ENCODE data around the gene ATOSB. TPM values are rescaled to one million over a fixed set of nuclear protein-coding genes. Genes with fewer than 3 reads are reported as not detected.
"Not testable (repeated sequence)": the region's sequence is repeated elsewhere in the genome, so short reads cannot be mapped to it uniquely, and the experiment has no call there.

Gene ATOSB
- total RNA-seq (2014; rRNA removed; shearing (Covaris generic)) = 13.1 and 13.8 TPM in 2 replicates

- peak; percentile 92 for DNase-seq (ENCODE audit: low spot score)
These were observed at the start of gene ATOSB for GRCh38 chr9:35115680-35116538. Gene ATOSB, minus strand, starts transcription at chr9:35115862. Its CDS starts 7,588 bp downstream, at chr9:35108274.

DNA sequence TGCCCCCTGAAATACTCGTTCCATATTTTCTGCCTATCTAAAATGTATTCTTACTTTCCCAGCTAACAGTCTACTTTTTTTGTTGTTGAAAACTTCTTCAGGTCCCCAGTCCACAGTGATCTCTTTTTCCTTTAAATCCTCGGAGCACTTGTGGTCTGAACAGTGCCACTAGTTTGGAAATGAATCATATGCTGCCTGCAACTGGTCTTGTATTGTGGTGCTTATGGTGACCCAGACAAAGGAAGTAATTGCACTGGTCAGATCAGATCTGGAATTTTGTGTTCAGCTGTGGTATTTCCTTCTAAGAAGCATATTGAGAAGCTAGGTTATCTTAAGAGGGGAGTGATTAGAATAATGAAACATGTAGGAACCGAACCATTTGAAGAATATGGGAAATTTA is 49.0 kb upstream of the ATOSB start:
- DNase-seq (ENCODE audit: low spot score) = no peak

DNA sequence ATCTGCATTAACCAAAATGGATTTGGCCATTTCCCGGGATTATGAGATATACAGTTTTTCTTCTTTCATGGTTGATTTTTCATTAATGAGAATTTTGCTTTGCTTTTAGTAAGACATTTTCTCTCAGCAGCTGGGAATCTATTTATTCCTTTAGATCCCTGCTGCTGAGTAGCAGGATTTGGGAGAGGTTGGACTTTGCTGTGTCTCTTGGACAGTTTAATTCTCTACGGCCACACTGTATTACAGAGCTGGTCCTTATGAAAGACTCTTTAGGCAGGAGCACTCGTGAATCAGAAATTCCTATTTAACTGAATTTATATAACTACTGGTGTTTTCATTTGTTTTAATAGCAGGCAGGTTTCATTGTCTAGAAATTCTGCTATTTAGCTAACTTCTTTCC is 47.8 kb upstream of the ATOSB start:
- DNase-seq (ENCODE audit: low spot score) = no peak

- peak; percentile 12 for DNase-seq (ENCODE audit: low spot score)
These were observed 47.1 kb upstream of the ATOSB start for GRCh38 chr9:35162605-35163315.

- DNase-seq (ENCODE audit: low spot score) = peak; percentile 93
These were observed 46.3 kb upstream of the ATOSB start, which contains the start of gene UNC13B for GRCh38 chr9:35161713-35162604. Gene UNC13B, plus strand, starts transcription at chr9:35162009. Its CDS starts 275 bp downstream, at chr9:35162284.

DNA sequence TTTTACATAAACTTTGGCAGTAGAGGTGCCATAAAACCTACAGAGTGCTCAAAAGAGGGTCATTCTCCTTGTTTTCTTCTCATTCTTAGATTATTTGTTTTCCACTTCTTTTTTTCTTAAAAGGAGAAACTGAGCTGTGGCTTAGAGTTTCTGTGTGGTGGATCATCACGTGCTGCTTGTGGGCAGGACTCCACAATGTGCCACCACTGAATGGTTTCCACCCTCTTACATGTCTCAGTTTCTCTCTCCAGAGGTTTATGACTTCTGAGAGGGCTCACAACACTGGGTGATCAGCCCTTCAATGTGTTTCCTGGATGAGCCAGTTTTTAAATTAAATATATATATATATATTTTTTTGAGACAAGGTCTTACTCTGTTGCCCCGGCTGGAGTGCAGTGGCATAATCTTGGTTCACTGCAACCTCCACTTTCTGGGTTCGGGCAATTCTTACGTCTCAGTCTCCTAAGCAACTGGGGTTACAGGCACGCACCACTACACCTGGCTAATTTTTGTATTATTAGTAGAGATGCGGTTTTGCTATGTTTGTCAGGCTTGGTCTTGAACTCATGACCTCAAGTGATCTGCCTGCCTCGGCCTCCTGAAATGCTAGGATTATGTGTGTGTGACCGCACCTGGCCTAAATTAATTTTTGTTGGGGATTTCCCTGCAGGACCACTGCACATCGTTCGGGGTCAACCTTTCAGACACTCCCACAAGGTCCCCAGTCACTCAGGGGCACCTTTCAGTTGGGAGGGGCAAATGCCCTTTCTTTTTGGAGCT is 43.0 kb upstream of the ATOSB start:
- DNase-seq (ENCODE audit: low spot score) = no peak

DNA sequence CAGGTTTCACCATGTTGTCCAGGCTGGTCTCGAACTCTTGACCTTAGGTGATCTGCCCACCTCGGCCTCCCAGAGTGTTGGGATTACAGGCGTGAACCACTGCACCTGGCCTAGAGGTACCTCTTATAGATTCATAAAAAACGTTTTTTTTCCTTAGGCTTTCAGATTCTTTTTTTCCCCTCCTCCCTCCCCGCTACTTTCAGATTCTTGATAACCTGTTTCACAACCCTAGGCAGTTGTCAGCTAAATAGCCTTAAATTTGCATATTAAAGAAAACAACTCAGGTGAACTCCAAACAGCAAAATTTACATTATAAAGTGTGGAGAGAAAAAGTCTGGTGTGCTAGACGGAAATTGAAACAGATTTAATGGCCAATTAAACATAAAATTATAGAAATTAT is 42.2 kb upstream of the ATOSB start:
- DNase-seq (ENCODE audit: low spot score) = not testable (repeated sequence)

GRCh38 chr9:35156781-35157180 is 41.1 kb upstream of the ATOSB start:
- DNase-seq (ENCODE audit: low spot score) = no peak

GRCh38 chr9:35152926-35153325 is 37.3 kb upstream of the ATOSB start:
- DNase-seq (ENCODE audit: low spot score) = no peak

DNA sequence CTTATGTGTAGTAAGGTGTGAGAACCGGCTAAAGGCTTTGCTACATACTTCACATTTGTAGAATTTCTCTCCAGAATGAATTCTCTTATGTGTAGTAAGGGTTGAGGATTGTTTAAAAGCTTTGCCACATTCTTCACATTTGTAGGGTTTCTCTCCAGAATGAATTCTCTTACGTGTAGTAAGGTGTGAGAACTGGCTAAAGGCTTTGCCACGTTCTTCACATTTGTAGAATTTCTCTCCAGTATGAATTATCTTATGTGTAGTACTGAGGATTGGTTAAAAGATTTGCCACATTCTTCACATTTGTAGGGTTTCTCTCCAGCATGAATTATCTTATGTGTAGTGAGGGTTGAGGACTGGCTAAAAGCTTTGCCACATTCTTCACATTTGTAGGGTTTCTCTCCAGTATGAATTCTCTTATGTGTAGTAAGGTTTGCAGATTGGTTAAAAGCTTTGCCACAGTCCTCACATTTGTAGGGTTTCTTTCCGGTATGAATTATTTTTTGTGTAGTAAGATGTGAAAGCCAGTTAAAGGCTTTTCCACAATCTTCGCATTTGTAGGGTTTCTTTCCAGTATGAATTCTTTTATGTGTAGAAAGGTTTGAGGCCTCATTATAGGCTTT is 32.4 kb upstream of the ATOSB start:
- not testable (repeated sequence) for DNase-seq (ENCODE audit: low spot score)

- no peak for DNase-seq (ENCODE audit: low spot score)
These were observed 26.4 kb upstream of the ATOSB start for GRCh38 chr9:35142037-35142436.

DNA sequence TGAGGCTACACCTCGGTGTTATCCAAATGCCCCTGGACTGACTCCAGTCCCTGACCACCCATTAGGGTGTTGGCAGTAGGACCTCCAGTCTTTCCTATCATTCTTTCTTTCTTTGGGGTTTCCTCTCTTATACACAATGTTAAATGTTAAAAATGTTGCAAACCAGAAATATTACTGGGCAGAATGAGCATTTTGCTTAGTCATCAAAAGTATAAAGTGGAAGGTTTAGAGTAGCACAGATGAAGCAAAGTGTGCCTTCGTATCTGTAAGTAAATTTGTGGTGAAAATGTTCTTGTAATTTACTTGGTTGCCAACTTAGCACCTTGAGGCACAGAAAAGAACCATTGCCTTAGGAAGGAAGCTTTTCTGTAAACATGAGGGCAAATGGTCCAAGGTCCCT is 24.4 kb upstream of the ATOSB start:
- DNase-seq (ENCODE audit: low spot score) = no peak

GRCh38 chr9:35136866-35137265 is 21.2 kb upstream of the ATOSB start:
- DNase-seq (ENCODE audit: low spot score) = no peak

DNA sequence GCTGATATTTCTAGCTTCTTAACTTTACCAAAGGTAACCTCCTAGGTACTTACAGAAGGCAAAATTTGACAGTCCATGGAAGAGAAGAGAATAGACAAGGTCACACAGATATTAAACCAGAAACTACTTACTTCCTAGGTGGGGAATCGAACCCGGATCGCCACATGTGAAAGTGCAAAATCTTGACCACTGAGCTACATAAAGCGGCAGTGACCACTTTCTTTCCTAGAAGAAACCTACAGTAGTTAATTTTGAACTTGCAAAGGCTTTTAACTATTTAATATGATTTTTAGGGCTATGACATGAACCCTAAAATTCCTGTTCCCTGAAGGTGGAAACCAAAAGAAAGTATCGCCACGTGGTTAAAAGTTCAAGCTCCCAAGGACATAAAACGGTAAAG is 20.3 kb upstream of the ATOSB start:
- no peak for DNase-seq (ENCODE audit: low spot score)

DNA sequence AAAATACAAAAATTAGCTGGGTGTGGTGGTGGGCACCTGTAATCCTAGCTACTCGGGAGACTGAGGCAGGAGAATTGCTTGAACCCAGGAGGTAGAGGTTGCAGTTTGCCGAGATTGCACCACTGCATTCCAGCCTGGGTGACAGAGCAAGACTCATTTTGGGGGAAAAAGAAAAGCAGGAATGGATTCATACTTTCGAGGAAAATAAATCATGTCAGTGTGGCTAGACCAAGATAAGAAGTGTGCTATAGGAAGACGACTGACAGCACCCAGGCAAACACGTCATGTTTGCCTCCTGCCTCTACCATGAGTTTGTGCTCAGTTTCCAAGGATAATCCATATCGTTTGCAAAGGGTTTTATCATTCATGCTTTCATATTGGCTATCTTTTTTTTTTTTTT is 19.3 kb upstream of the ATOSB start:
- no peak for DNase-seq (ENCODE audit: low spot score)

- DNase-seq (ENCODE audit: low spot score) = peak; percentile 96
These were observed 1.4 kb upstream of the ATOSB start for GRCh38 chr9:35116898-35117551.

DNA sequence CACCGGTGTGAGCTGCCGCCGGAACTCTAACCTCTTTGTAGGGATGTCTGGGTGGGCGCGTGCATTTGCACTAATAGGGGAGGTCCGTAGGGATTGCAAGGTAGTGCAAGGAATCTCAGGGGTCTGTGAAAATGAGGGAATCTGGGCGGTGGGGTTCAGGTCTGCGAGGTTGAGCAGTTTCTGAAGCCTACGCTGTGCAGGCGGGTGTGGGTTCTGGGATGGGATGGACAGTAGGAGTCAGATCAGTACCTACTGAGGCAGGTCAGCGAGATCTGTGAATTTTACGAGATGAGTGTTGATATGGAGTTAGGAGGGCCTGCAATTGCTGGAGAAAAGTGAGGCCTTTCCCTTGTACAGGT is 856 bp upstream of the ATOSB start:
- DNase-seq (ENCODE audit: low spot score) = no peak

- peak; percentile 66 for DNase-seq (ENCODE audit: low spot score)
These were observed 628 bp downstream of the ATOSB start for GRCh38 chr9:35114840-35115628.

Data from HT-29 (cell line).